NCI-H146 treated with DMSO at 0.1 percent for 48 hours (cell line): ENCODE measurements around the gene ZNF423.

Source experiments
- DNase-seq: peaks from one replicate; lab custom pipeline; 2025; ENCODE audit not compliant: unreplicated experiment; lab: John Stamatoyannopoulos, UW

The ZNF423 gene

GRCh38 chr16:49608098-49608497 is 247.8 kb downstream of the ZNF423 start:
- no peak for DNase-seq

GRCh38 chr16:49605536-49606254 is 250.2 kb downstream of the ZNF423 start:
- DNase-seq, result peak; percentile 5

GRCh38 chr16:49604602-49605001 is 251.3 kb downstream of the ZNF423 start:
- DNase-seq, result no peak

- DNase-seq, result no peak
Measured at GRCh38 chr16:49603956-49604355, 252.0 kb downstream of the ZNF423 start.

- DNase-seq, result no peak
Measured at GRCh38 chr16:49602976-49603310, 253.0 kb downstream of the ZNF423 start.

GRCh38 chr16:49602201-49602975 is 253.5 kb downstream of the ZNF423 start:
- DNase-seq, result no peak

GRCh38 chr16:49601576-49601975 is 254.3 kb downstream of the ZNF423 start:
- DNase-seq, result no peak

GRCh38 chr16:49600976-49601375 is 254.9 kb downstream of the ZNF423 start:
- DNase-seq, result no peak

GRCh38 chr16:49600536-49600935 is 255.4 kb downstream of the ZNF423 start:
- DNase-seq, result no peak

GRCh38 chr16:49599704-49600103 is 256.2 kb downstream of the ZNF423 start:
- DNase-seq, result no peak

GRCh38 chr16:49599281-49599680 is 256.6 kb downstream of the ZNF423 start:
- DNase-seq, result no peak

GRCh38 chr16:49598383-49599170 is 257.3 kb downstream of the ZNF423 start:
- no peak for DNase-seq

GRCh38 chr16:49597796-49598195 is 258.1 kb downstream of the ZNF423 start:
- no peak for DNase-seq

- no peak for DNase-seq
Measured at GRCh38 chr16:49596648-49597291, 259.1 kb downstream of the ZNF423 start.

GRCh38 chr16:49596068-49596467 is 259.8 kb downstream of the ZNF423 start:
- no peak for DNase-seq

GRCh38 chr16:49594685-49595498 is 261.0 kb downstream of the ZNF423 start:
- no peak for DNase-seq

- DNase-seq, result no peak
Measured at GRCh38 chr16:49594153-49594552, 261.8 kb downstream of the ZNF423 start.

- no peak for DNase-seq
Measured at GRCh38 chr16:49593424-49594040, 262.4 kb downstream of the ZNF423 start.

- DNase-seq, result peak; percentile 32
Measured at GRCh38 chr16:49592546-49593423, 263.1 kb downstream of the ZNF423 start.
